Measurements from ENCODE around the gene GALNT18. TPM values are rescaled to one million over a fixed set of nuclear protein-coding genes. Genes with fewer than 3 reads are reported as not detected.

GALNT18 gene
- total RNA-seq, 1 donor from 2014 or later: 6.6 TPM

DNA sequence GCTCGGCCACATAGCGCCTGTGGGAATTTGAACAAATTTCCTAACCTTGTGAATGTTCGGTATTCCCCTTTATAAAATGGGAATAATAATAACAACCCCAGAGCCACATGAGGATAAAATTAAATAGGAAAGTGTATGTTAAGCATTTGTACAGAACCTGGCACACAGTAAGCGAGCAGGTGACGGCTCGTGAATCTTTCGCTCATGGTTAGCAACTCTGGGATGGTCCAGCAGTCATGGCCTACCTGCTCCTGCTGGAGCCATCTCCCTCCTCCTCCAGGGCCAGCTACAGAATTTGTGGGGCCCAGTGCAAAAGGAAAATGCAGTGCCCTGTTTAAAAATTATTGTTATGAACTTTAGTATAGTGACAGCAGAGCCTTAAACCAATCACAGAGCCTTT lies 180.3 kb downstream of the GALNT18 start:
- H3K27me3 ChIP-seq (ENCODE audit: control insufficient read depth, insufficient read depth, low read length): no peaks in the 10 kb centered on the region
- no peak for DNase-seq (ENCODE audit: low read depth)
- TF ChIP-seq, protein P1, sequence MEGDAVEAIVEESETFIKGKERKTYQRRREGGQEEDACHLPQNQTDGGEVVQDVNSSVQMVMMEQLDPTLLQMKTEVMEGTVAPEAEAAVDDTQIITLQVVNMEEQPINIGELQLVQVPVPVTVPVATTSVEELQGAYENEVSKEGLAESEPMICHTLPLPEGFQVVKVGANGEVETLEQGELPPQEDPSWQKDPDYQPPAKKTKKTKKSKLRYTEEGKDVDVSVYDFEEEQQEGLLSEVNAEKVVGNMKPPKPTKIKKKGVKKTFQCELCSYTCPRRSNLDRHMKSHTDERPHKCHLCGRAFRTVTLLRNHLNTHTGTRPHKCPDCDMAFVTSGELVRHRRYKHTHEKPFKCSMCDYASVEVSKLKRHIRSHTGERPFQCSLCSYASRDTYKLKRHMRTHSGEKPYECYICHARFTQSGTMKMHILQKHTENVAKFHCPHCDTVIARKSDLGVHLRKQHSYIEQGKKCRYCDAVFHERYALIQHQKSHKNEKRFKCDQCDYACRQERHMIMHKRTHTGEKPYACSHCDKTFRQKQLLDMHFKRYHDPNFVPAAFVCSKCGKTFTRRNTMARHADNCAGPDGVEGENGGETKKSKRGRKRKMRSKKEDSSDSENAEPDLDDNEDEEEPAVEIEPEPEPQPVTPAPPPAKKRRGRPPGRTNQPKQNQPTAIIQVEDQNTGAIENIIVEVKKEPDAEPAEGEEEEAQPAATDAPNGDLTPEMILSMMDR (IDR thresholded peaks at IDR 0.05; ENCODE audit: insufficient read depth, low read length, poor library complexity, severe bottlenecking): no peak
- no peaks in the 10 kb centered on the region for H3K36me3 ChIP-seq (ENCODE audit: control insufficient read depth, insufficient read depth, low read length)
- H3K4me3 ChIP-seq (ENCODE audit: low read depth, low read length): no peak overlapping the region

DNA sequence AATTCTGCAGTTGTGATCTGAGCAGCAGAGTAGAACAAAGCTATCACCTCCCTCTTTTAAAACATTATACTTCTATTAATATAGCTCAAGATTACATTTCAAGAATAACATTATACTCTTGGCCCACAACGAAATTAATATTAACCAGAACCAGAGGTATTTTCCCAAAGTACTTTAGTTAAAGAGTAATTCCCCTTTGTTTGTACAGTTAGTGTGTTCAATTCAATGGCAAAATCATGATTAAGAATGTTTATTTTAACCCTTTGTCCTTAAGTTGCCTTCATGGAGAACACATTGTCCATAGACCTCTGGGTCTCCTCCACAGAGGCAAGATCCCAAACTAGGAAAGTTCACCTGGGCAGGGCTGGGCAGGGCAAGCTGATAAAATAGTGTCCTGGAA lies 180.7 kb downstream of the GALNT18 start:
- DNase-seq (ENCODE audit: low read depth): no peak
- no peaks in the 10 kb centered on the region for H3K36me3 ChIP-seq (ENCODE audit: control insufficient read depth, insufficient read depth, low read length)
- H3K4me3 ChIP-seq (ENCODE audit: low read depth, low read length): no peak overlapping the region
- TF ChIP-seq, protein P1 (IDR thresholded peaks at IDR 0.05; ENCODE audit: insufficient read depth, low read length, poor library complexity, severe bottlenecking): no peak
- no peaks in the 10 kb centered on the region for H3K27me3 ChIP-seq (ENCODE audit: control insufficient read depth, insufficient read depth, low read length)

DNA sequence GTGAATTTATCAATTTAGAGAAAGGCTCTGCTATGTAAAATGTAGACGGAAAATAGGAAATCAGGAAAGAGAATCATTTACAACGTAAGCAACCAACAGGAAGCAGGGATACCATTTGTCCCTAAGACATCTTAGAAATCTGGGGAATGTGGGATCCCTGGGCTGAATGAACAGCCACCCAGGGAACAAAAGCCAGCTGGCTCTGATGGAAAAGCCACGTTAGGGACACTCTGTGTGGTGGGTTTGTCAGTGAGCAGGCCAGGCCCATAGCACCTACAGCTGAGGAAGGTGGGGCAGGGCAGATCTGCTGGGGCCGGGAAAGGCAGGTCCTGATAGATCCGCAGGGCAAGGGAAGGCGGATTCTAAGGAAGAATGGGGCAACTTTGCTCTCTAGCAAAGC lies 181.7 kb downstream of the GALNT18 start:
- H3K36me3 ChIP-seq (ENCODE audit: control insufficient read depth, insufficient read depth, low read length): no peaks in the 10 kb centered on the region
- TF ChIP-seq, protein P1 (IDR thresholded peaks at IDR 0.05; ENCODE audit: insufficient read depth, low read length, poor library complexity, severe bottlenecking): no peak
- H3K27me3 ChIP-seq (ENCODE audit: control insufficient read depth, insufficient read depth, low read length): no peaks in the 10 kb centered on the region
- H3K4me3 ChIP-seq (ENCODE audit: low read depth, low read length): no peak overlapping the region
- no peak for DNase-seq (ENCODE audit: low read depth)

DNA sequence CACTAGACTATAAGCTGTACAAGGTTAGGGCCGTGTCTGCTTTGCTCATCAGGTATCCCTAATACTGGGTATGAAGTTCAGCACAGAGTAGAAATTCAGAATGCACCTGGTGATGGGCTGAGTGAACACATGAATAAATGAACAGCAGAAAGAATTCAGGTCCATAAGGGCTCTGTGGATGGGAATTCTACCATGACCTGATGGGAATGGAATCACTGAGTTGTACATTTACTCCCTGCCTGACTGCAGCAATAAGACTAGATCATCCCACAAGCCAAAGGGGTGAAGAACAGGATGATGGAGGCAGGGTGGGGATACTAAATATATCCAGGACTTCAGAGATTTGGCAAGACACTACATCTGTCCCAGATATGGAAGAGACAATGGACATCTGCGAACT lies 182.2 kb downstream of the GALNT18 start:
- H3K27me3 ChIP-seq (ENCODE audit: control insufficient read depth, insufficient read depth, low read length): no peaks in the 10 kb centered on the region
- no peaks in the 10 kb centered on the region for H3K36me3 ChIP-seq (ENCODE audit: control insufficient read depth, insufficient read depth, low read length)
- no peak overlapping the region for H3K4me3 ChIP-seq (ENCODE audit: low read depth, low read length)
- DNase-seq (ENCODE audit: low read depth): no peak
- TF ChIP-seq, protein P1 (IDR thresholded peaks at IDR 0.05; ENCODE audit: insufficient read depth, low read length, poor library complexity, severe bottlenecking): no peak

DNA sequence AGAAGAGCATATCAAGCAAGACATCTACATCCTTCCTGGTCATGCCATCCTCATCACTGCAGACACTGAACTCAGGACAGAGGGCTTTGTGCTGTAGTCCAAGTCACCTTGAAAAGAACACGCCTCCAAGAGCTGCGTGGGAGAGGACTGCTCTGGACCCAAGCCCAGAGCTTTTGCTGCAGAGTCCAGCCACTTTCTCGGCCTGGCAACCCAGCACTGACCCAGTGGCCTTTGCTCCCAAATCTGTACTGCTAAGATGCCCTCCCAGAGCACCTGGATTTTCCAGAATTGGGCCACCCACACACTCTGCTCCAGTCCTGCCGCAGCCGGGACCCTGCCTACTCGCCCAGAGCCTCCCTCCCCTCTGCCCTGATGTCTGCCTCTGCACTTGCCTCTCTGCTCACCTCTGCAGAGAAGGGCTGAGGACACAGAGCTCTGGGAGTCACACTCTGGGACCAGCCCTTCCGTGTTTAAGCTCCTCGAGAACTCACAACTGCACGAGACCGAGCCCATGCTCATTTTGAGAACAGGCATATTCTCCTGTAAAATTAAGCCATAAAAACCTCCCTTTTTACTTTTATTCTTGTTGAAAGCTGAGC lies 185.0 kb downstream of the GALNT18 start:
- H3K36me3 ChIP-seq (ENCODE audit: control insufficient read depth, insufficient read depth, low read length): no peaks in the 10 kb centered on the region
- H3K4me3 ChIP-seq (ENCODE audit: low read depth, low read length): no peak overlapping the region
- H3K27me3 ChIP-seq (ENCODE audit: control insufficient read depth, insufficient read depth, low read length): no peaks in the 10 kb centered on the region
- TF ChIP-seq, protein P1 (IDR thresholded peaks at IDR 0.05; ENCODE audit: insufficient read depth, low read length, poor library complexity, severe bottlenecking): no peak
- no peak for DNase-seq (ENCODE audit: low read depth)

DNA sequence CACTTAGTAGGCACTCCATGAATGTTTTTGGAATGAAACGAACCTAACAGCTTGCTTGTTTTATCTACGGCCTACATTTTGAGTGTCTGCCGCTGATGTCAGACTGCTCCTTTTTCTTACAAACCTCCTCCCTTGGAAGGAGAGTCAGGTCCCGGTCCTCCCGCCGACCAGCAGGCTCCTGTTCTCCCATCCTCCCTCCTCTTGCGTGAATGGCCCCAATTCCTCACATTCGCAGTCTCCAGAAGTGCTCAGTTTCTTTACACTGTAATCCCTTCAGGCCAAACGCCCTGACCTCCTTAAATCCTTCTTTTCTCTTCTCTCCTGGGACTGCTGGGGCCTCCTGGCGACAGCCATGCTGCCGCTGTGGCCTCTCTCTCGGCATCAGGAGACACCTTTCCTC lies 186.2 kb downstream of the GALNT18 start:
- DNase-seq (ENCODE audit: low read depth): no peak
- TF ChIP-seq, protein P1 (IDR thresholded peaks at IDR 0.05; ENCODE audit: insufficient read depth, low read length, poor library complexity, severe bottlenecking): no peak
- no peaks in the 10 kb centered on the region for H3K27me3 ChIP-seq (ENCODE audit: control insufficient read depth, insufficient read depth, low read length)
- H3K36me3 ChIP-seq (ENCODE audit: control insufficient read depth, insufficient read depth, low read length): no peaks in the 10 kb centered on the region
- no peak overlapping the region for H3K4me3 ChIP-seq (ENCODE audit: low read depth, low read length)
